Bronchial epithelial cell (primary cell): Measurements from ENCODE around the gene CCDC71. TPM values are rescaled to one million over a fixed set of nuclear protein-coding genes. Genes with fewer than 3 reads are reported as not detected.

Experiments
- DNase-seq: peaks from one replicate; pipeline ENCODE4 v3.0.0-alpha.2; 2010; ENCODE audit warnings: low read depth
- FAIRE-seq: peaks from 2 replicates; lab custom pipeline; 2011; peaks lifted over from hg19 to GRCh38; lab: Jason Lieb, UNC
- H3K27me3 ChIP-seq: 2 replicates; pipeline ENCODE4 v1.5.1; 2011; ENCODE audit warnings: low read length; ENCODE audit not compliant: control insufficient read depth, insufficient read depth
- H3K36me3 ChIP-seq: 2 replicates; pipeline ENCODE4 v1.5.1; 2011; ENCODE audit warnings: low read length; ENCODE audit not compliant: control insufficient read depth, insufficient read depth
- H3K4me3 ChIP-seq: 2 replicates; pipeline ENCODE4 v1.5.1; 2011; ENCODE audit warnings: mild to moderate bottlenecking, low read depth, low read length, control low read depth
- CTCF ChIP-seq: IDR thresholded peaks from 2 replicates; pipeline ENCODE4 v1.5.1; 2011; ENCODE audit warnings: mild to moderate bottlenecking, moderate library complexity, low read length, control low read depth, inconsistent platforms; ENCODE audit not compliant: insufficient read depth, severe bottlenecking
- total RNA-seq: library from RNA; depleted of rRNA; stranded (reverse); fragments of >200 nt; gene quantifications from 2 replicates; pipeline ENCODE4 v1.2.1, GENCODE V29; 2014

The CCDC71 gene
- total RNA-seq, 1 donor from 2014 or later, result 19.5 TPM

GRCh38 chr3:49132437-49133225 lies 33.5 kb downstream of the CCDC71 start, which contains the start of gene LAMB2:
TSS of gene LAMB2 (minus strand) at chr3:49133050. CDS start at chr3:49132867, 183 bp downstream.
- FAIRE-seq (no peak), DNase-seq (peak; percentile 51)
- H3K27me3 ChIP-seq, result no peaks in the 10 kb centered on the region
- H3K4me3 ChIP-seq, result peak within 1 kb of the TSS; percentile 64
- peak; percentile 32 for TF ChIP-seq CTCF
- peaks cover 13% of the 10 kb centered on the region for H3K36me3 ChIP-seq

GRCh38 chr3:49132073-49132436 lies 34.1 kb downstream of the CCDC71 start:
- peak overlapping the region; percentile 64 for H3K4me3 ChIP-seq
- FAIRE-seq, result no peak
- no peak for DNase-seq
- H3K36me3 ChIP-seq, result peaks cover 13% of the 10 kb centered on the region
- no peak for TF ChIP-seq CTCF
- H3K27me3 ChIP-seq, result no peaks in the 10 kb centered on the region

- Histone ChIP-seq H3K4me3 (no peak overlapping the region), H3K27me3 (no peaks in the 10 kb centered on the region), H3K36me3 (peaks cover 13% of the 10 kb centered on the region)
- DNase-seq, result no peak
- no peak for TF ChIP-seq CTCF
- FAIRE-seq, result no peak
Measured at GRCh38 chr3:49131576-49131975, 34.6 kb downstream of the CCDC71 start.

GRCh38 chr3:49131040-49131439 lies 35.1 kb downstream of the CCDC71 start:
- Histone ChIP-seq H3K36me3 (peaks cover 14% of the 10 kb centered on the region), H3K27me3 (no peaks in the 10 kb centered on the region), H3K4me3 (no peak overlapping the region)
- TF ChIP-seq CTCF, result no peak
- no peak for FAIRE-seq
- DNase-seq, result no peak

GRCh38 chr3:49124991-49125670 lies 41.0 kb downstream of the CCDC71 start:
- no peak overlapping the region for H3K4me3 ChIP-seq
- H3K27me3 ChIP-seq, result no peaks in the 10 kb centered on the region
- peaks cover 34% of the 10 kb centered on the region for H3K36me3 ChIP-seq
- FAIRE-seq (no peak), DNase-seq (no peak)
- TF ChIP-seq CTCF, result no peak
